PC-9 (cell line): ENCODE data around the gene IGLL1.

Source experiments
- CTCF ChIP-seq: fragments of 200-600 bp; sonication (generic); conservative IDR thresholded peaks from 2 replicates; pipeline ENCODE4 v1.6.1; 2017; ENCODE audit warnings: mixed run types, antibody characterized with exemption, mild to moderate bottlenecking, moderate library complexity
- EZH2 ChIP-seq: fragments of 200-600 bp; sonication (generic); IDR thresholded peaks from 2 replicates; pipeline ENCODE4 v1.8.0; 2017; ENCODE audit warnings: antibody characterized with exemption, low read depth

GRCh38 chr22:23539135-23539838 is 40.8 kb downstream of the IGLL1 start:
- TF ChIP-seq CTCF (peak; percentile 79), EZH2 (no peak)
